Activated CD8-positive, alpha-beta memory T cell treated with anti-CD3 and anti-CD28 coated beads for 48 hours (primary cell): Measurements from ENCODE around the gene CSNK2B.
"Not testable (repeated sequence)": the region's sequence is repeated elsewhere in the genome, so short reads cannot be mapped to it uniquely, and the experiment has no call there.

ENCODE experiments used
- DNase-seq, 3 experiments: peaks; one replicate each; pipeline ENCODE4 v3.0.0-alpha.2; 2020; ENCODE audit warnings: low read depth in 2 of 3, low spot score in 2 of 3

Gene CSNK2B

DNA sequence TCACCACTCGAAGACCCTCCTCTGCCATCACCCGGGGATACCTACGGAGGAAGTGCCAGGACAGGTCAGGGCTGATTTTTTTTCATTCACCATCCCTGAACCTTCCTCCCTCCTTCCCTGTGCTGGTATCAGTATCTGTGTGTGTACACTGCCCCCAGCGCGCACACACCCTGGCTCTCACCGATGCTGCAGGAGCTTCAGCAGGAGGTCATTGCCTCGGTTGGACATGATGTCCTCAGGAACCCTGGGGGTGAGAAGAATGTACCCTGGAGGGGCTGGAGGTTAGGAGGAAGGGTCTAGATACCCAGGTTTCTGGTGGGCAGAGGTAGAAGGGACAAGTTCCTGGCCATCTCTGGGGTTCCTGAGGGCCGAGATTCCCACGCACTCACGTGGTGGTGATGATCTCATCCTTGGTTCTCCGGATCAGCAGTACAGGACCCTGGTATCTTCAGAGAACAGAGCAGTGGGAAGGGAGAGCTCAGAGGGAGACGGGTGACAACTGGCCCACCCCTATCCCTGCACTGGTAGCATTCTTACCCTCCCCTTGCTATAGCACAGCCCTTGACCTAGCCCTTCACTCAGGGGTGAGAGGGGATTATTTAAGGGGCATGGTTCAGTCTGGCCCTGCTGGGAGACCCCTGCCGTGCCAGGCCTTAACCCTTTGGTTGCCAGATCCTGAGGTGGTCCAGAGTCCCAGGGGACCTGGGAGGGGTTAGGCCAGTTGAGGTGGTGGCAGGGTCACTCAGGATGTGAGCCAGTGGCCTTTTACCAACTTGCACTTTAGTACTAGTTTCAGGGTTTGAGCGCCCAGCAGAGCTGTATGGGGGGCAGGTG is 22.2 kb downstream of the CSNK2B start:
- no peak for DNase-seq

- no peak for DNase-seq
Observed at GRCh38 chr6:31689249-31690110, 23.6 kb downstream of the CSNK2B start.

GRCh38 chr6:31690231-31691077 is 24.6 kb downstream of the CSNK2B start:
- no peak for DNase-seq

DNA sequence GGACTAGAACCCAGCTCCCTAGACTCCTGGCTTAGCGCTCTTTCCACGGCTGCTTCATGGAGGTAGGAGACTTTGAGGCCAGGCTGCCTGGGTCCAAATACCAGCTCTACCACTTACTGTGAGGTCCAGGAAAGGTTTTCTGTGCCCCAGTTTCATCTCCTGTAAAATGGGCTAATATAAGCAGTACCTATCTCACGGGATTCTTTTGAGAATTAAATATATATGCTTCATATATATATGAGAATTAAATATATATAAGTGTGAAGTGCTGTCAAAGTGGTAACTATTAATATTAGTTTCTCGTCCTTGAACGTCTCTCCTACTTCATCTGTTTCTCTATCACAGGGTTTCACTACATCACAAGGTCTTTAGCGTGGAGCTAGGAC is 25.2 kb downstream of the CSNK2B start:
- DNase-seq, result no peak

- DNase-seq, result no peak
Observed at GRCh38 chr6:31691564-31692108, 25.8 kb downstream of the CSNK2B start.

DNA sequence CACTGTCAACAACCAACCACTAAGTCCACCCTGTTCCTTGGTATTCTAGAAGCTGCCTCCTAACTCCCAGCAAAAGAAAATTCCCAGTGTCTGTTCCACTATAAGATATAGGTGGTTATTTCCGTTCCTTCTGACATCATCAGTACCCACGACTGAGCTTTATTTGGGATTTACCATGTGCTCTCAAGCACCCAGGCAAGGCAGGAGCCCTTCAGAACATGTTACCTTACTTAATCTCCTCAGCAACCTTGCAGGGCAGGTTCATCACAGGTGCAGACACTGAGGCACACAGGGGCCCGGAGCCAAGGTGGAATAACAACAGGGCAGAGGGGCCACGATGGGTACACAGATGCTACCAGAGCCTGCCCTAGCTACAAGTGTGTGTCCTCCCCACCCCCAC is 26.5 kb downstream of the CSNK2B start:
- DNase-seq, result no peak

DNA sequence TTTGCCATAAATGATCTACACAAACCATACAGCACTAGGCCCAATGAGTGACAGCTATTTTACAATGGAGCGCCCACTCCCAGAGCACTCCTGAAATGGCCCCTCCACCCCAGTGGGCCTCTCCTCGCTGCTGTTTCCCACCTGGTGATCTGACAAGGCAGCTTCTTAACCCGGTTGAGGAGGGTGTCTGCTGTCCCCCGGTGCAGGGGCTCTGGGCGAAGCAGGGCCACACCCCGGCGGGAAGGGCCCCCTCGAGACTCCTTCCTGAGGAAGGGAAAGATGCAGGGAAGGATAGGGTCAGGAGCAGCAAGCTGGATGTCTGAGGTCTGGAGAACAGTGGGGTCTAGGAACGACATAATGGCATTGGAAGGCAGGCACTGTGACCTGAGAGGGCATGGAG is 27.0 kb downstream of the CSNK2B start:
- no peak for DNase-seq

- no peak for DNase-seq
Observed at GRCh38 chr6:31693535-31693934, 27.7 kb downstream of the CSNK2B start.

- no peak for DNase-seq
Observed at GRCh38 chr6:31697555-31697954, 31.7 kb downstream of the CSNK2B start.

DNA sequence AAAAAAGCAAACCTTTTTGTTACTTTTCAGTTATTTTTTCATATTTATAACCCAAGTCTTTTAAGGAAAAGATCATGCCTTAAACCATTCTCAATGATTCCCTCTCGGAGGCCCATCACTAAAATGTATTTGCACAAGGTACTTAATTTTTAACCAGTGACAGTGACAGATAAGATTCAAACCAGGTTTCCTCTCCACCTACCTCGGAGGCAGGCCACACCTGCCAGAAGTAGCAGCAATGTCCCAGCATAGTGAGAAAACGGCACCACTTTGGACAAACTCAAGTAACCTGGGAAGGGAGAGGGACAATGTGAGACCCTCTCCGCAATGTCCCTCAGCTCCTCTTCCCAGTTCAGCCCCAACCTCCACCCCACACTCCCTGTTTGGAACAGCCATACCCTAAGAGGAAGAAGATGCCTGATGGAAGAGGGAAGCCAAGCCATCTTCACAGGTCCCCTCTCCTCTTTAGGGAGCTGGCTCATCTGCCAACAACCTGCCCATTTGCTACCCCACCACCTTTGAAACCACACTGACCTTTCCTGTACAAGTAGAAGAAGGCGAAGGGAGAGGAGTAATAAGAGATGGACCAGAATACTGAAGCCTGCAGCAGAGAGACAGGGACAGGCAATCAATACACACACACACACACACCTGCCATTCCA is 35.0 kb downstream of the CSNK2B start:
- no peak for DNase-seq

- DNase-seq, result no peak
Observed at GRCh38 chr6:31701666-31702404, 36.0 kb downstream of the CSNK2B start.

DNA sequence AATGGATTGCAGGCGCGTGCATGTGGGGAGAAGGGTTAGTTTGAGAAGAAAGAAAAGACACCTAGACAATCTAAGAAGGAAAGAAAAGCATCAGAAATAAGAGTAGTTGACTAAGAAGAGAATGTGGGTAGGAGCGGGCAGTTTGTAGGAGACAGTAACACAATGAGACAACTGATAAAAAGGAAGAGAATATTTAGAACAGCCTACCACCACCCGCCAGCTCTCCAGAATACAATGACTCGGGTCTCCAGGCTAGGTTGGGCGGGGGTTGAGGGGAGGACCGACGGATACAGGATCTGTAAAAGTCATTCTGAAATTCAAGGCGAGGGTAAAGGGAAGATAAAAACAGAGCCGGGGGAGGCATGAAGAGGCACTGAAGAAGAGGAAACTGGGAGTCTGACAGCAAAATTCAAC is 36.5 kb downstream of the CSNK2B start:
- DNase-seq, result no peak

DNA sequence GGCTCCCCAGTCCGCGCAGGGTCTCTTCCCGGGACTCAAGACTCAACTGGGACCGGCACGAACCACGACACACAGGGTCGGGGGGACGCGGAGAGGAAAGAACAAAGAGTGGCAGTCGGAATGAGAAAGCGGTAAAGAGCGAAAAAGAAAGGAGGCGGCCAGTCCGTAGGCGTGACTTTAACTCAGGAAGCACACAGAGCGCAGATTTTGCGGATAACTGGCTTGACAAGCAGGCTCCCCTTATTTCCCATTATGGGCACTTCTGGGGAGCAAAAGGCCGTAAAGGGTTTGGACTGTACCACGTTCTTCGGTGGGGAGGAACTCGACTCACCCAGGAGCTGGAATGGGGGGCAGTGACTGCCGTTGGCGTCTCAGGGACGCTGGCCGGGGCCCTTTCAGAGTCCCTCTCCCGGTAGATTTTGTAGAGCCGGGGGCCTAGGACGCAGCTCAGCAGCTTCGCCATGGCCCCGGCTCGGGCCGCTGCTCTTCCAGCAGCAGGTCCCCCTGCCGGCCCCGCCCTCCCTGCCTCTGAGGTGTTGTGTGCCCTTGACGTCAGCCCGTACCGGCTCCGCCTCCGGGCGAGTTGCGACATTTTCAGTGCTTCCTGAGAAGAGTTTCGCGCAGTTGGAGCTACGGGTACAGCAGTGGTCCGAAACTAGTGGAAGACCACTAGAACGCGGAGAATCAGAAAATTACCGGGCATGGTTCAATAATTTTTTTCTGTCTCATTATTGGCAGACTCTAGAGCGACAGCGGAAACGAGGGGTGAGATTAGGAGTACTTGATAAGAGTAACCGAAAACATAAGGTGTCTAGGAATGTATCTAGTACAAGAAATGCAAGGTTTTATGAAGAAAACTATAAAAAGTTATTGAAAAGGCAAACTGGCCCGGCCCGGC is 37.2 kb downstream of the CSNK2B start, which contains the start of gene ABHD16A:
ABHD16A (minus strand) TSS at position 506 of the 898 bp plus-strand sequence; CDS start at position 463, 43 bp downstream.
- DNase-seq, result peak; percentile 92 to 96 (median 93)

- no peak for DNase-seq
Observed at GRCh38 chr6:31705931-31706330, 40.1 kb downstream of the CSNK2B start.

DNA sequence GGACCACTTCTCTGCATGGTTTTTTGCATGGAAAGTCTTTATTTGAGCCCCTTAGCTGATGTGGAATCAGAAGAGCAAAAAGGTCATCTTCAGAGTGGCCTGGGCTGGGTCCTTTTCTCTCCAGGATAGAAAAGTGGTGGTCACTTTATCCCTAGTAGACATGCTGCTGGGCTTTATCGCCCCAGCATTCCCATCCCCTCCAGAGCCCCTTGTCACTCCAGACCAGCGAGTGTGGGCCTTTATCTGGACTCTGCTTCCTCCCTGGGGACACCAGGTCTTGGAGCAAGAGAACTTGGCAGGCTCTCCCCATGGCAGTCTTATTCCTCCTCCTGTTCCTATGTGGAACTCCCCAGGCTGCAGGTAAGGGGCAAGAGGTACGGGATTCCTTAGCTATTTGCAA is 40.7 kb downstream of the CSNK2B start, which contains the start of gene LY6G6F:
LY6G6F (plus strand) TSS at position 268 of the 400 bp plus-strand sequence; CDS start at position 309, 41 bp downstream.
- DNase-seq, result no peak

DNA sequence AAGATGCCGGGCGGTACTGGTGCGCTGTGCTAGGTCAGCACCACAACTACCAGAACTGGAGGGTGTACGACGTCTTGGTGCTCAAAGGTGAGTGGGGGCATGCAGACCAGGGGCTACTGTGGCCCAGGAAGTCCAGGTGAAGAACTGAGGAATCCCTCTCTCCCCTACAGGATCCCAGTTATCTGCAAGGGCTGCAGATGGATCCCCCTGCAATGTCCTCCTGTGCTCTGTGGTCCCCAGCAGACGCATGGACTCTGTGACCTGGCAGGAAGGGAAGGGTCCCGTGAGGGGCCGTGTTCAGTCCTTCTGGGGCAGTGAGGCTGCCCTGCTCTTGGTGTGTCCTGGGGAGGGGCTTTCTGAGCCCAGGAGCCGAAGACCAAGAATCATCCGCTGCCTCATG is 41.8 kb downstream of the CSNK2B start:
- no peak for DNase-seq

- DNase-seq, result no peak
Observed at GRCh38 chr6:31708224-31708623, 42.3 kb downstream of the CSNK2B start.

DNA sequence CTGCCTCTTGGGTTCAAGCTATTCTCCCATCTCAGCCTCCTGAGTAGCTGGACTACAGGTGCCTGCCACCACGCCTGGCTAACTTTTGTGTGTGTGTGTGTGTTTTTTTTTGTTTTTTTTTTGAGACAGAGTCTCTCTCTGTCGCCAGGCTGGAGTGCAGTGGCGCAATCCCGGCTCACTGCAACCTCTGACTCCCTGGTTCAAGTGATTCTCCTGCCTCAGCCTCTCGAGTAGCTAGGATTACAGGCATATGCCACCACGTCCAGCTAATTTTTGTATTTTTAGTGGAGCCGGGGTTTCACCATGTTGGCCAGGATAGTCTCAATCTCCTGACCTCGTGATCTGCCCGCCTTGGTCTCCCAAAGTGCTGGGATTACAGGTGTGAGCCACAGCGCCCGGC is 43.3 kb downstream of the CSNK2B start:
- not testable (repeated sequence) for DNase-seq
